HepG2 (cell line): ENCODE measurements around the gene SLC18A2. TPM values are rescaled to one million over a fixed set of nuclear protein-coding genes. Genes with fewer than 3 reads are reported as not detected.

Source experiments
- ATAC-seq: fragments of 200-7000 bp; cut with Tn5 transposase; 3 replicates; pipeline ENCODE4 v1.9.1; 2020; ENCODE audit warnings: mild to moderate bottlenecking, moderate library complexity
- BruUV-seq: library from RNA; stranded (reverse); fragments of 400-500 nt; replicated peaks from 2 replicates; lab custom pipeline; 2021; lab: Mats Ljungman, UMichigan
- CTCF ChIA-PET: fragments of 300-600 bp; formaldehyde crosslinking; extraction: SDS; loops from one replicate; lab custom pipeline; 2021; ENCODE audit warnings: low total read pairs, inconsistent platforms, low intra/inter-chr PET ratio; lab: Yijun Ruan, JAX
- POLR2A ChIA-PET: fragments of 350-600 bp; sonication (Branson Sonifier 250); formaldehyde crosslinking; loops from one replicate; lab custom pipeline; 2020; ENCODE audit warnings: antibody characterized with exemption, inconsistent platforms; lab: Yijun Ruan, JAX
- DNase-seq: peaks from one replicate; pipeline ENCODE4 v3.0.0-alpha.2; 2015; ENCODE audit warnings: low spot score
- FAIRE-seq: peaks from 3 replicates; lab custom pipeline; 2011; peaks lifted over from hg19 to GRCh38; lab: Jason Lieb, UNC
- H2AFZ ChIP-seq: one replicate; pipeline ENCODE4 v1.6.1; 2011; ENCODE audit warnings: low read length, inconsistent platforms
- H3K27ac ChIP-seq: fragments of 300-600 bp; 3 replicates; pipeline ENCODE4 v1.8.0; 2011; ENCODE audit warnings: mixed run types, mild to moderate bottlenecking, mixed read lengths, low read length, inconsistent platforms; ENCODE audit not compliant: insufficient read depth; ENCODE audit errors: extremely low read length
- H3K27me3 ChIP-seq, 2 experiments: fragments of 200-600 bp in 1 of 2; 2 replicates in 1 of 2; 3 replicates in 1 of 2; pipeline versions ENCODE4 v1.6.0 to v1.8.0; 2011; ENCODE audit warnings: low read length in 2 of 2, mild to moderate bottlenecking in 2 of 2, moderate library complexity in 2 of 2, inconsistent platforms in 1 of 2; ENCODE audit not compliant: insufficient read depth in 2 of 2, control insufficient read depth in 1 of 2
- H3K36me3 ChIP-seq, 2 experiments: fragments of 200-600 bp in 1 of 2; replicated peaks in 1 of 2; 2 replicates in 1 of 2; 3 replicates in 1 of 2; pipeline versions ENCODE4 v1.5.1 to v1.8.0; 2011; ENCODE audit warnings: low read length in 2 of 2, inconsistent platforms in 1 of 2; ENCODE audit not compliant: insufficient read depth in 2 of 2, control insufficient read depth in 1 of 2
- H3K4me1 ChIP-seq: 2 replicates; pipeline ENCODE4 v1.5.1; 2012; ENCODE audit warnings: low read length, inconsistent platforms; ENCODE audit not compliant: insufficient read depth
- H3K4me2 ChIP-seq: 2 replicates; pipeline ENCODE4 v1.6.0; 2011; ENCODE audit warnings: low read depth, low read length, inconsistent platforms
- H3K4me3 ChIP-seq, 3 experiments: fragments of 200-600 bp in 1 of 3; sonication (generic), shearing (Covaris generic) in 1 of 3; replicated peaks in 1 of 3; 2 replicates each; pipeline ENCODE4 v1.5.1; 2011 to 2016; ENCODE audit warnings: low read length in 3 of 3, inconsistent platforms in 2 of 3, low read depth in 2 of 3, mild to moderate bottlenecking in 2 of 3, control low read depth in 1 of 3, mixed read lengths in 1 of 3; ENCODE audit not compliant: insufficient read depth in 1 of 3
- H3K79me2 ChIP-seq: one replicate; pipeline ENCODE4 v1.6.1; 2011; ENCODE audit warnings: low read length, inconsistent platforms; ENCODE audit not compliant: insufficient read depth
- H3K9ac ChIP-seq: 2 replicates; pipeline ENCODE4 v1.6.0; 2011; ENCODE audit warnings: mild to moderate bottlenecking, low read depth, low read length, inconsistent platforms; ENCODE audit not compliant: insufficient read depth
- H3K9me3 ChIP-seq: 2 replicates; pipeline ENCODE4 v1.5.1; 2012; ENCODE audit warnings: mild to moderate bottlenecking, low read length
- H4K20me1 ChIP-seq: 2 replicates; pipeline ENCODE4 v1.6.0; 2011; ENCODE audit warnings: inconsistent platforms, mild to moderate bottlenecking, low read length, moderate library complexity; ENCODE audit not compliant: insufficient read depth
- IRF2 ChIP-seq: IDR thresholded peaks from 2 replicates; pipeline ENCODE4 v1.6.1; 2018; ENCODE audit warnings: missing genetic modification reagents, missing compliant biosample characterization
- NFE2L1 ChIP-seq: sonication (generic); formaldehyde crosslinking; IDR thresholded peaks from 2 replicates; pipeline ENCODE4 v1.4.0; 2020; ENCODE audit warnings: missing genetic modification reagents, mild to moderate bottlenecking, borderline replicate concordance
- NFYB ChIP-seq: sonication (generic); formaldehyde crosslinking; IDR thresholded peaks from 2 replicates; pipeline ENCODE4 v1.4.0; 2020; ENCODE audit warnings: missing genetic modification reagents
- PHF8 ChIP-seq: sonication (generic); formaldehyde crosslinking; IDR thresholded peaks from 2 replicates; pipeline ENCODE4 v1.5.0; 2020; ENCODE audit warnings: missing genetic modification reagents
- PLRG1 ChIP-seq: fragments of 450-650 bp; conservative IDR thresholded peaks from 2 replicates; pipeline ENCODE4 v1.6.1; 2016
- SIN3A ChIP-seq: IDR thresholded peaks from 2 replicates; pipeline ENCODE4 v1.6.1; 2011; ENCODE audit warnings: low read depth, mild to moderate bottlenecking, control low read depth, low read length, borderline replicate concordance
- SP5 ChIP-seq: IDR thresholded peaks from 2 replicates; pipeline ENCODE4 v1.6.1; 2016; ENCODE audit warnings: low read depth, borderline replicate concordance
- TBX3 ChIP-seq: fragments of 450-650 bp; IDR thresholded peaks from 2 replicates; pipeline ENCODE4 v1.6.1; 2017; ENCODE audit warnings: antibody characterized with exemption, mild to moderate bottlenecking, inconsistent platforms, borderline replicate concordance
- ZFP36L2 ChIP-seq: sonication (generic); formaldehyde crosslinking; IDR thresholded peaks from 2 replicates; pipeline ENCODE4 v1.4.0; 2020; ENCODE audit warnings: missing genetic modification reagents
- ZNF337 ChIP-seq: sonication (generic); formaldehyde crosslinking; IDR thresholded peaks from 2 replicates; pipeline ENCODE4 v1.5.1; 2020; ENCODE audit warnings: missing genetic modification reagents, low read depth, mild to moderate bottlenecking, borderline replicate concordance
- ZNF615 ChIP-seq: sonication (generic); formaldehyde crosslinking; IDR thresholded peaks from 2 replicates; pipeline ENCODE4 v1.5.0; 2020; ENCODE audit warnings: mild to moderate bottlenecking, missing genetic modification reagents, borderline replicate concordance
- WGBS: methylation state at CpG from one replicate; pipeline ENCODE4 v1.1.6; 2017; ENCODE audit warnings: low lambda C conversion rate; 5-methylcytosine and 5-hydroxymethylcytosine counted together
- in situ Hi-C: cut with HindIII; loops from 2 replicates; pipeline ENCODE4 v1.10.0; 2017; ENCODE audit warnings: low pct_unique_long_range_greater_than_20kb; ENCODE audit not compliant: extremely low pct_ligation_motif_present
- intact Hi-C: fragments of 100-400 bp; cut with micrococcal nuclease; formaldehyde crosslinking; loops from one replicate; pipeline ENCODE4 v1.10.0; 2022; ENCODE audit not compliant: unreplicated experiment
- polyA plus RNA-seq, 8 experiments: library from polyadenylated mRNA; depleted of rRNA in 3 of 8; stranded (reverse) in 7 of 8; unstranded in 1 of 8; fragments of >200 nt; fragmentation: Illumina TruSeq in 4 of 8; extraction: Trizol in 4 of 8; gene quantifications; 2 replicates each; pipeline versions ENCODE4 v1.2.1 to v1.2.3, GENCODE V29; 2011 to 2016; ENCODE audit warnings: low read depth in 4 of 8, missing spikeins in 1 of 8, mixed read lengths in 1 of 8; ENCODE audit not compliant: insufficient read depth in 1 of 8
- total RNA-seq, 5 experiments: library from RNA; depleted of rRNA; stranded (reverse); fragments of >200 nt; fragmentation: Illumina TruSeq; extraction: Trizol; gene quantifications; 2 replicates each; pipeline ENCODE4 v1.2.3, GENCODE V29; 2016; ENCODE audit warnings: low read depth in 1 of 5
- TF ChIP-seq, protein P1 (sequence below): sonication (generic); formaldehyde crosslinking; conservative IDR thresholded peaks from 2 replicates; pipeline ENCODE4 v1.8.1; 2023; ENCODE audit warnings: missing genetic modification reagents
- TF ChIP-seq, protein P2 (sequence below): sonication (generic); formaldehyde crosslinking; IDR thresholded peaks from 2 replicates; pipeline ENCODE4 v1.4.0; 2020; ENCODE audit warnings: mild to moderate bottlenecking, missing genetic modification reagents
- TF ChIP-seq, protein P3 (sequence below): sonication (generic); formaldehyde crosslinking; IDR thresholded peaks from 2 replicates; pipeline ENCODE4 v1.9.0; 2022; ENCODE audit warnings: missing genetic modification reagents, mild to moderate bottlenecking, borderline replicate concordance
- TF ChIP-seq, protein P4 (sequence below): sonication (generic); formaldehyde crosslinking; IDR thresholded peaks from 2 replicates; pipeline ENCODE4 v1.4.0; 2020; ENCODE audit warnings: missing genetic modification reagents

SLC18A2 gene
- total and polyA plus RNA-seq, 2 of the 13 experiments (the other 11 are each of a cell fraction or from before 2014, with no cell fraction given), result not detected

DNA sequence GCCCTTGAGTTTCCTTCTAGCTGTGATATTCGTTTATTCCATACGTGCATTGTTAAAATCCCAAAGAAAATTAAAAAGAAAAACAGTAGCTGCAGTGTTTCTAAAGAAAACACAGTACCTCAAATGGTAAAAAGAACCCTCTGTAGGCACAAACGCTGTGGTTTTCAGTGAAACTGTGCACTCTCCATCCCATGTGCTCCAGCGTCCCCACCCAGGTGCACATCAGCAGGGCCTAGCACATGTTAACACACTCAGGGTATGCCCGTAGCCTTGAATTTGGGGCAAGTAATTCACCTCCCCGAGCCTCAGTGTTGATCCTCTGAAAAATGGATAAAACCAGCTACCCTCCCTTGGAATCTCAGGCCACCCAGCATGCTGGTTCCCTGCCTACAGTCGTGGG is 9.5 kb downstream of the SLC18A2 start:
- H3K27ac ChIP-seq, result no peak overlapping the region
- H3K9ac ChIP-seq, result no peak overlapping the region
- in situ Hi-C loops (no loop called here), intact Hi-C loops (no loop called here)
- H3K9me3 ChIP-seq, result no peaks in the 10 kb centered on the region
- TF ChIP-seq ZNF337 (CRISPR knock-in tag), result no peak
- no peak for TF ChIP-seq NFE2L1
- TF ChIP-seq, protein P1, sequence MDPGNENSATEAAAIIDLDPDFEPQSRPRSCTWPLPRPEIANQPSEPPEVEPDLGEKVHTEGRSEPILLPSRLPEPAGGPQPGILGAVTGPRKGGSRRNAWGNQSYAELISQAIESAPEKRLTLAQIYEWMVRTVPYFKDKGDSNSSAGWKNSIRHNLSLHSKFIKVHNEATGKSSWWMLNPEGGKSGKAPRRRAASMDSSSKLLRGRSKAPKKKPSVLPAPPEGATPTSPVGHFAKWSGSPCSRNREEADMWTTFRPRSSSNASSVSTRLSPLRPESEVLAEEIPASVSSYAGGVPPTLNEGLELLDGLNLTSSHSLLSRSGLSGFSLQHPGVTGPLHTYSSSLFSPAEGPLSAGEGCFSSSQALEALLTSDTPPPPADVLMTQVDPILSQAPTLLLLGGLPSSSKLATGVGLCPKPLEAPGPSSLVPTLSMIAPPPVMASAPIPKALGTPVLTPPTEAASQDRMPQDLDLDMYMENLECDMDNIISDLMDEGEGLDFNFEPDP (CRISPR knock-in tag), result no peak
- TF ChIP-seq ZNF615 (CRISPR knock-in tag), result no peak
- no peak for TF ChIP-seq PLRG1
- no peak for TF ChIP-seq NFYB (CRISPR knock-in tag)
- TF ChIP-seq SP5 (CRISPR knock-in tag), result no peak
- TF ChIP-seq, protein P2, sequence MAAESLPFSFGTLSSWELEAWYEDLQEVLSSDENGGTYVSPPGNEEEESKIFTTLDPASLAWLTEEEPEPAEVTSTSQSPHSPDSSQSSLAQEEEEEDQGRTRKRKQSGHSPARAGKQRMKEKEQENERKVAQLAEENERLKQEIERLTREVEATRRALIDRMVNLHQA (CRISPR knock-in tag), result no peak
- TF ChIP-seq, protein P3, sequence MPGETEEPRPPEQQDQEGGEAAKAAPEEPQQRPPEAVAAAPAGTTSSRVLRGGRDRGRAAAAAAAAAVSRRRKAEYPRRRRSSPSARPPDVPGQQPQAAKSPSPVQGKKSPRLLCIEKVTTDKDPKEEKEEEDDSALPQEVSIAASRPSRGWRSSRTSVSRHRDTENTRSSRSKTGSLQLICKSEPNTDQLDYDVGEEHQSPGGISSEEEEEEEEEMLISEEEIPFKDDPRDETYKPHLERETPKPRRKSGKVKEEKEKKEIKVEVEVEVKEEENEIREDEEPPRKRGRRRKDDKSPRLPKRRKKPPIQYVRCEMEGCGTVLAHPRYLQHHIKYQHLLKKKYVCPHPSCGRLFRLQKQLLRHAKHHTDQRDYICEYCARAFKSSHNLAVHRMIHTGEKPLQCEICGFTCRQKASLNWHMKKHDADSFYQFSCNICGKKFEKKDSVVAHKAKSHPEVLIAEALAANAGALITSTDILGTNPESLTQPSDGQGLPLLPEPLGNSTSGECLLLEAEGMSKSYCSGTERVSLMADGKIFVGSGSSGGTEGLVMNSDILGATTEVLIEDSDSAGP (CRISPR knock-in tag), result no peak
- TF ChIP-seq PHF8 (CRISPR knock-in tag), result no peak
- TF ChIP-seq TBX3, result no peak
- TF ChIP-seq, protein P4, sequence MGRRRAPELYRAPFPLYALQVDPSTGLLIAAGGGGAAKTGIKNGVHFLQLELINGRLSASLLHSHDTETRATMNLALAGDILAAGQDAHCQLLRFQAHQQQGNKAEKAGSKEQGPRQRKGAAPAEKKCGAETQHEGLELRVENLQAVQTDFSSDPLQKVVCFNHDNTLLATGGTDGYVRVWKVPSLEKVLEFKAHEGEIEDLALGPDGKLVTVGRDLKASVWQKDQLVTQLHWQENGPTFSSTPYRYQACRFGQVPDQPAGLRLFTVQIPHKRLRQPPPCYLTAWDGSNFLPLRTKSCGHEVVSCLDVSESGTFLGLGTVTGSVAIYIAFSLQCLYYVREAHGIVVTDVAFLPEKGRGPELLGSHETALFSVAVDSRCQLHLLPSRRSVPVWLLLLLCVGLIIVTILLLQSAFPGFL (CRISPR knock-in tag), result no peak
- no peak for TF ChIP-seq IRF2 (CRISPR knock-in tag)
- no peak for TF ChIP-seq ZFP36L2 (CRISPR knock-in tag)
- no peak for TF ChIP-seq SIN3A
- ChIA-PET POLR2A (no interaction called here), CTCF (no interaction called here)
- no peak overlapping the region for H2AFZ ChIP-seq
- peaks cover 17% of the 10 kb centered on the region for H3K4me1 ChIP-seq
- DNase-seq, result no peak
- no peaks in the 10 kb centered on the region for H3K36me3 ChIP-seq
- peaks cover 2 to 38% of the 10 kb centered on the region in 2 experiments for H3K27me3 ChIP-seq
- no peaks in the 10 kb centered on the region for H3K79me2 ChIP-seq
- 25% methylated on average over 4 of the region's 7 CpGs for WGBS
- no peak overlapping the region for H3K4me2 ChIP-seq
- no peaks in the 10 kb centered on the region for H4K20me1 ChIP-seq
- no TSS peak for BruUV-seq
- no peak for ATAC-seq
- FAIRE-seq, result no peak
- H3K4me3 ChIP-seq, result no peak overlapping the region
